ENCODE data around the gene MAGEF1. TPM values are rescaled to one million over a fixed set of nuclear protein-coding genes. Genes with fewer than 3 reads are reported as not detected.

Gene MAGEF1
- total RNA-seq, 1 experiment from 2014 or later: 31.9 TPM

DNA sequence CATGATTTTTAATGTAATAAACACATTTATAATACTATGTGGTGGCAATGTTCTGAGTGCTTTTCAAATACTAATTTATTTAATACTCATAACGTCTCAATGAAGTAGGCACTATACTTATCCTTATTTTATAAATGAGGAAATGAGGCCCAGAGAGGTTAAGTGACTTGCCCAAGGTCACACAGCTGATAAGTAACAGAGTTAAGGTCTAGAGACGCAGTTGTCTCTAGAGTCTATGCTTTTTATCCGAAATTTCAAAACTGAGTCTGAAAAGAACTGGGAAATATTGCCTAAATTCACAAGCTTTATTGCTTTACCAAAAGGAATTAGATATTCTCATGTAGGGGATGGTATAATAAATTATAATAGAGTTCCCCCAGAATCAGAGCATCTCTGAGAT lies 31.4 kb upstream of the MAGEF1 start:
- Histone ChIP-seq H2BK12ac (ENCODE audit: insufficient read length, low read depth, low read length) (no peak overlapping the region), H3K79me2 (ENCODE audit: insufficient read depth, low read length) (no peaks in the 10 kb centered on the region), H2AFZ (ENCODE audit: low read length) (no peak overlapping the region), H3K4me1 (ENCODE audit: insufficient read depth, low read length) (no peaks in the 10 kb centered on the region), H2BK120ac (ENCODE audit: low read depth, low read length, poor library complexity, severe bottlenecking) (no peak overlapping the region), H2BK20ac (ENCODE audit: low read depth, low read length, poor library complexity, severe bottlenecking) (no peak overlapping the region), H3K9ac (ENCODE audit: extremely low read depth, insufficient read length, low read length) (no peak overlapping the region), H3K4me2 (ENCODE audit: insufficient read depth, insufficient read length, low read length) (no peak overlapping the region), H3K56ac (ENCODE audit: insufficient read length, low read depth, low read length) (no peak overlapping the region), H2BK5ac (ENCODE audit: insufficient read length, low read length) (no peak overlapping the region), H3K27me3 (ENCODE audit: insufficient read depth, low read length) (no peaks in the 10 kb centered on the region), H4K91ac (ENCODE audit: insufficient read length, low read depth, low read length) (no peak overlapping the region), H3K27ac (ENCODE audit: insufficient read length, low read depth, low read length) (no peak overlapping the region), H3K18ac (ENCODE audit: insufficient read length, low read depth, low read length) (no peak overlapping the region), H4K5ac (ENCODE audit: insufficient read length, low read depth, low read length) (no peak overlapping the region), H3K14ac (ENCODE audit: insufficient read depth, low read length) (no peak overlapping the region), H2AK5ac (ENCODE audit: insufficient read length, low read length) (no peak overlapping the region), H3K79me1 (ENCODE audit: insufficient read depth, low read depth, low read length, poor library complexity, severe bottlenecking) (no peaks in the 10 kb centered on the region), H3K23me2 (ENCODE audit: insufficient read length, low read depth, low read length, poor library complexity, severe bottlenecking) (no peaks in the 10 kb centered on the region), H2BK15ac (ENCODE audit: low read depth, low read length) (no peak overlapping the region), H3K9me3 (ENCODE audit: control insufficient read depth, low read depth, low read length) (no peaks in the 10 kb centered on the region), H3K4ac (ENCODE audit: low read depth, low read length) (no peak overlapping the region), H3T11ph (ENCODE audit: low read length) (no peak overlapping the region), H4K20me1 (ENCODE audit: control insufficient read depth, insufficient read depth, insufficient read length) (no peaks in the 10 kb centered on the region), H3K23ac (ENCODE audit: insufficient read length, low read depth, low read length) (no peak overlapping the region), H4K8ac (replicated peaks; ENCODE audit: insufficient read length, low read depth, low read length) (no peak overlapping the region)
- no peaks in the 10 kb centered on the region for H3K36me3 Mint-ChIP-seq (ENCODE audit: insufficient read depth in 1 of 3, low read depth in 3 of 3)
- H3K4me3 Mint-ChIP-seq: no peak overlapping the region
- peaks cover 21 to 31% of the 10 kb centered on the region in 2 experiments for H3K4me1 Mint-ChIP-seq
- TF ChIP-seq, protein P1, sequence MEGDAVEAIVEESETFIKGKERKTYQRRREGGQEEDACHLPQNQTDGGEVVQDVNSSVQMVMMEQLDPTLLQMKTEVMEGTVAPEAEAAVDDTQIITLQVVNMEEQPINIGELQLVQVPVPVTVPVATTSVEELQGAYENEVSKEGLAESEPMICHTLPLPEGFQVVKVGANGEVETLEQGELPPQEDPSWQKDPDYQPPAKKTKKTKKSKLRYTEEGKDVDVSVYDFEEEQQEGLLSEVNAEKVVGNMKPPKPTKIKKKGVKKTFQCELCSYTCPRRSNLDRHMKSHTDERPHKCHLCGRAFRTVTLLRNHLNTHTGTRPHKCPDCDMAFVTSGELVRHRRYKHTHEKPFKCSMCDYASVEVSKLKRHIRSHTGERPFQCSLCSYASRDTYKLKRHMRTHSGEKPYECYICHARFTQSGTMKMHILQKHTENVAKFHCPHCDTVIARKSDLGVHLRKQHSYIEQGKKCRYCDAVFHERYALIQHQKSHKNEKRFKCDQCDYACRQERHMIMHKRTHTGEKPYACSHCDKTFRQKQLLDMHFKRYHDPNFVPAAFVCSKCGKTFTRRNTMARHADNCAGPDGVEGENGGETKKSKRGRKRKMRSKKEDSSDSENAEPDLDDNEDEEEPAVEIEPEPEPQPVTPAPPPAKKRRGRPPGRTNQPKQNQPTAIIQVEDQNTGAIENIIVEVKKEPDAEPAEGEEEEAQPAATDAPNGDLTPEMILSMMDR (conservative IDR thresholded peaks at IDR 0.05): no peak
- no CpG with 5 or more reads among the region's 3 CpGs for WGBS (ENCODE audit: extremely low coverage, insufficient read length, low lambda C conversion rate)
- H3K9me3 Mint-ChIP-seq: no peaks in the 10 kb centered on the region
- no peak for DNase-seq
- peaks cover 1% of the 10 kb centered on the region for H3K27me3 Mint-ChIP-seq (ENCODE audit: low read depth)
- H3K27ac Mint-ChIP-seq: no peak overlapping the region
